HepG2 (cell line): Measurements from ENCODE around the gene CEP104. TPM values are rescaled to one million over a fixed set of nuclear protein-coding genes. Genes with fewer than 3 reads are reported as not detected.

Source experiments
- AHR ChIP-seq: IDR thresholded peaks from 2 replicates; pipeline ENCODE4 v1.6.1; 2018; ENCODE audit warnings: missing genetic modification reagents, missing compliant biosample characterization
- CREB1 ChIP-seq, 2 experiments: fragments of 450-650 bp in 1 of 2; IDR thresholded peaks; 2 replicates each; pipeline ENCODE4 v1.6.1; 2016 to 2017; ENCODE audit warnings: control low read depth in 1 of 2, mild to moderate bottlenecking in 1 of 2, missing compliant biosample characterization in 1 of 2, missing genetic modification characterization in 1 of 2
- DBP ChIP-seq: sonication (generic); formaldehyde crosslinking; IDR thresholded peaks from 2 replicates; pipeline ENCODE4 v1.4.0; 2020; ENCODE audit warnings: missing genetic modification reagents; ENCODE audit errors: not compliant biosample characterization
- ERF ChIP-seq: IDR thresholded peaks from 2 replicates; pipeline ENCODE4 v1.6.1; 2018; ENCODE audit warnings: missing biosample characterization, missing genetic modification reagents
- HES4 ChIP-seq: sonication (generic); formaldehyde crosslinking; IDR thresholded peaks from 2 replicates; pipeline ENCODE4 v1.9.0; 2021; ENCODE audit warnings: mild to moderate bottlenecking, missing genetic modification reagents, borderline replicate concordance
- KDM2A ChIP-seq: sonication (generic); formaldehyde crosslinking; IDR thresholded peaks from 2 replicates; pipeline ENCODE4 v1.4.0; 2020; ENCODE audit warnings: low read depth, missing genetic modification reagents, borderline replicate concordance
- KLF11 ChIP-seq: IDR thresholded peaks from 2 replicates; pipeline ENCODE4 v1.6.1; 2016; ENCODE audit warnings: missing compliant biosample characterization
- KLF13 ChIP-seq: sonication (generic); formaldehyde crosslinking; IDR thresholded peaks from 2 replicates; pipeline ENCODE4 v1.4.0; 2020; ENCODE audit warnings: mild to moderate bottlenecking, missing genetic modification reagents
- KLF15 ChIP-seq: sonication (generic); formaldehyde crosslinking; IDR thresholded peaks from 2 replicates; pipeline ENCODE4 v1.8.1; 2023; ENCODE audit warnings: borderline replicate concordance, mild to moderate bottlenecking, inconsistent platforms, missing genetic modification reagents, mixed read lengths
- KMT2B ChIP-seq: IDR thresholded peaks from 2 replicates; pipeline ENCODE4 v1.6.1; 2016; ENCODE audit warnings: missing genetic modification reagents, missing compliant biosample characterization
- MED13 ChIP-seq: sonication (generic); formaldehyde crosslinking; IDR thresholded peaks from 2 replicates; pipeline ENCODE4 v1.5.0; 2020; ENCODE audit warnings: missing genetic modification reagents
- NCOA5 ChIP-seq: sonication (generic); formaldehyde crosslinking; IDR thresholded peaks from 2 replicates; pipeline ENCODE4 v1.4.0; 2020; ENCODE audit warnings: missing genetic modification reagents
- POLR2A ChIP-seq, 2 experiments: IDR thresholded peaks; 2 replicates each; pipeline ENCODE4 v1.6.1; 2011; ENCODE audit warnings: low read depth in 2 of 2, low read length in 2 of 2, mild to moderate bottlenecking in 1 of 2, moderate library complexity in 1 of 2; ENCODE audit not compliant: insufficient read depth in 1 of 2
- PRPF4 ChIP-seq: fragments of 200-400 bp; formaldehyde crosslinking; IDR thresholded peaks from 2 replicates; pipeline ENCODE4 v1.6.1; 2016; ENCODE audit warnings: low read length, low read depth; ENCODE audit not compliant: poor library complexity, severe bottlenecking
- RFXANK ChIP-seq: IDR thresholded peaks from 2 replicates; pipeline ENCODE4 v1.6.1; 2016
- SETDB1 ChIP-seq: sonication (generic); formaldehyde crosslinking; IDR thresholded peaks from 2 replicates; pipeline ENCODE4 v1.5.1; 2020; ENCODE audit warnings: missing genetic modification reagents, mild to moderate bottlenecking, borderline replicate concordance
- SP2 ChIP-seq: sonication (generic); formaldehyde crosslinking; IDR thresholded peaks from 2 replicates; pipeline ENCODE4 v1.5.1; 2020; ENCODE audit warnings: mild to moderate bottlenecking, missing genetic modification reagents
- THAP11 ChIP-seq: IDR thresholded peaks from 2 replicates; pipeline ENCODE4 v1.6.1; 2016; ENCODE audit warnings: missing biosample characterization, missing genetic modification reagents
- TOPORS ChIP-seq: sonication (generic); formaldehyde crosslinking; IDR thresholded peaks from 2 replicates; pipeline ENCODE4 v1.8.0; 2023; ENCODE audit warnings: mild to moderate bottlenecking, missing genetic modification reagents
- WIZ ChIP-seq: sonication (generic); formaldehyde crosslinking; IDR thresholded peaks from 2 replicates; pipeline ENCODE4 v1.5.1; 2020; ENCODE audit warnings: mild to moderate bottlenecking, missing genetic modification reagents
- XRCC5 ChIP-seq: fragments of 200-400 bp; formaldehyde crosslinking; optimal IDR thresholded peaks from 2 replicates; pipeline ENCODE3; 2017; ENCODE audit warnings: mild to moderate bottlenecking, low read length
- ZNF343 ChIP-seq: sonication (generic); formaldehyde crosslinking; IDR thresholded peaks from 2 replicates; pipeline ENCODE4 v1.4.0; 2020; ENCODE audit warnings: mild to moderate bottlenecking, missing genetic modification reagents
- ZNF383 ChIP-seq: sonication (generic); formaldehyde crosslinking; IDR thresholded peaks from 2 replicates; pipeline ENCODE4 v1.4.0; 2020; ENCODE audit warnings: missing genetic modification reagents, mild to moderate bottlenecking, borderline replicate concordance
- ZNF567 ChIP-seq: sonication (generic); formaldehyde crosslinking; IDR thresholded peaks from 2 replicates; pipeline ENCODE4 v1.8.1; 2023; ENCODE audit warnings: mild to moderate bottlenecking, missing genetic modification reagents, borderline replicate concordance
- ZNF724P ChIP-seq: sonication (generic); formaldehyde crosslinking; IDR thresholded peaks from 2 replicates; pipeline ENCODE4 v1.8.0; 2022; ENCODE audit warnings: missing genetic modification reagents, borderline replicate concordance
- ZNF75D ChIP-seq: sonication (generic); formaldehyde crosslinking; IDR thresholded peaks from 2 replicates; pipeline ENCODE4 v1.8.1; 2023; ENCODE audit warnings: missing genetic modification reagents, mild to moderate bottlenecking, borderline replicate concordance
- ZNF792 ChIP-seq: IDR thresholded peaks from 2 replicates; pipeline ENCODE4 v1.6.1; 2016
- ZNF83 ChIP-seq: sonication (generic); formaldehyde crosslinking; IDR thresholded peaks from 2 replicates; pipeline ENCODE4 v1.4.0; 2020; ENCODE audit warnings: missing genetic modification reagents, mild to moderate bottlenecking, borderline replicate concordance
- ZSCAN22 ChIP-seq: sonication (generic); formaldehyde crosslinking; IDR thresholded peaks from 2 replicates; pipeline ENCODE4 v1.4.0; 2020; ENCODE audit warnings: mild to moderate bottlenecking, missing genetic modification reagents
- polyA plus RNA-seq, 8 experiments: library from polyadenylated mRNA; depleted of rRNA in 3 of 8; stranded (reverse) in 7 of 8; unstranded in 1 of 8; fragments of >200 nt; fragmentation: Illumina TruSeq in 4 of 8; extraction: Trizol in 4 of 8; gene quantifications; 2 replicates each; pipeline versions ENCODE4 v1.2.1 to v1.2.3, GENCODE V29; 2011 to 2016; ENCODE audit warnings: low read depth in 4 of 8, missing spikeins in 1 of 8, mixed read lengths in 1 of 8; ENCODE audit not compliant: insufficient read depth in 1 of 8
- total RNA-seq, 5 experiments: library from RNA; depleted of rRNA; stranded (reverse); fragments of >200 nt; fragmentation: Illumina TruSeq; extraction: Trizol; gene quantifications; 2 replicates each; pipeline ENCODE4 v1.2.3, GENCODE V29; 2016; ENCODE audit warnings: low read depth in 1 of 5
- TF ChIP-seq, protein P1 (sequence below): IDR thresholded peaks from 2 replicates; pipeline ENCODE4 v1.6.1; 2016; ENCODE audit warnings: low read depth, borderline replicate concordance
- TF ChIP-seq, protein P2 (sequence below): sonication (generic); formaldehyde crosslinking; IDR thresholded peaks from 2 replicates; pipeline ENCODE4 v1.5.0; 2020; ENCODE audit warnings: missing genetic modification reagents, mild to moderate bottlenecking, borderline replicate concordance

CEP104 gene
- total and polyA plus RNA-seq, 2 of the 13 experiments (the other 11 are each of a cell fraction or from before 2014, with no cell fraction given): 20.4 to 30.1 TPM

GRCh38 chr1:3796215-3797061, 60.6 kb downstream of the CEP104 start, which contains the start of gene LRRC47 (continued):
- TF ChIP-seq RFXANK (CRISPR knock-in tag): no peak
- TF ChIP-seq, protein P1, sequence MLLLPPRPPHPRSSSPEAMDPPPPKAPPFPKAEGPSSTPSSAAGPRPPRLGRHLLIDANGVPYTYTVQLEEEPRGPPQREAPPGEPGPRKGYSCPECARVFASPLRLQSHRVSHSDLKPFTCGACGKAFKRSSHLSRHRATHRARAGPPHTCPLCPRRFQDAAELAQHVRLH (CRISPR knock-in tag): peak; percentile 55; the same call in 1 of the 2 replicates
- TF ChIP-seq ZNF792 (CRISPR knock-in tag): peak; percentile 78
- no peak for TF ChIP-seq KLF13
- TF ChIP-seq ERF: peak; percentile 60; the same call in 1 of the 2 replicates
- TF ChIP-seq HES4 (CRISPR knock-in tag): no peak
- peak; percentile 87; the same call in 1 of the 2 replicates for TF ChIP-seq ZNF83
- TF ChIP-seq DBP (CRISPR knock-in tag): peak; percentile 38
- TF ChIP-seq ZNF567 (CRISPR knock-in tag): no peak
- no peak; the same call in 1 of the 2 replicates for TF ChIP-seq ZNF724P (CRISPR knock-in tag)
- peak; percentile 66; the same call in 1 of the 2 replicates for TF ChIP-seq ZNF343
- peak; percentile 90 for TF ChIP-seq XRCC5
- no peak for TF ChIP-seq ZSCAN22
- TF ChIP-seq NCOA5: no peak
- peak; percentile 92 for TF ChIP-seq KDM2A (CRISPR knock-in tag)
- peak; percentile 44; the same call in 1 of the 2 replicates for TF ChIP-seq TOPORS (CRISPR knock-in tag)
- TF ChIP-seq, protein P2, sequence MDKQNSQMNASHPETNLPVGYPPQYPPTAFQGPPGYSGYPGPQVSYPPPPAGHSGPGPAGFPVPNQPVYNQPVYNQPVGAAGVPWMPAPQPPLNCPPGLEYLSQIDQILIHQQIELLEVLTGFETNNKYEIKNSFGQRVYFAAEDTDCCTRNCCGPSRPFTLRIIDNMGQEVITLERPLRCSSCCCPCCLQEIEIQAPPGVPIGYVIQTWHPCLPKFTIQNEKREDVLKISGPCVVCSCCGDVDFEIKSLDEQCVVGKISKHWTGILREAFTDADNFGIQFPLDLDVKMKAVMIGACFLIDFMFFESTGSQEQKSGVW: no peak
- TF ChIP-seq PRPF4: no peak
- peak; percentile 31; the same call in 1 of the 2 replicates for TF ChIP-seq CREB1 (IDR thresholded peaks at IDR 0.05)
- peak; percentile 89 for TF ChIP-seq CREB1 (CRISPR knock-in tag; IDR thresholded peaks at IDR 0.05)
- TF ChIP-seq WIZ (CRISPR knock-in tag): no peak
- no peak for TF ChIP-seq ZNF75D
- TF ChIP-seq ZNF383 (CRISPR knock-in tag): peak; percentile 4; the same call in 1 of the 2 replicates
- TF ChIP-seq KMT2B (CRISPR knock-in tag): peak; percentile 93
- no peak; the same call in 1 of the 2 replicates for TF ChIP-seq KLF15 (CRISPR knock-in tag)
- TF ChIP-seq MED13 (CRISPR knock-in tag): 0 out of 2 replicates have a peak, but pooled peaks have one; percentile 34
- no peak for TF ChIP-seq SETDB1 (CRISPR knock-in tag)
- 0 out of 2 replicates have a peak, but pooled peaks have one; percentile 53 for TF ChIP-seq KLF11 (CRISPR knock-in tag)
- peak; percentile 46; the same call in 1 of the 2 replicates for TF ChIP-seq AHR (CRISPR knock-in tag)
- TF ChIP-seq SP2 (CRISPR knock-in tag): peak; percentile 81
- TF ChIP-seq THAP11 (CRISPR knock-in tag): peak; percentile 95
- peak; percentile 62 to 74 for TF ChIP-seq POLR2A (IDR thresholded peaks at IDR 0.05; ENCODE audit: insufficient read depth in 1 of 2, low read depth in 2 of 2, low read length in 2 of 2)
